Left lung (tissue), 10 donors: ENCODE measurements around the gene MARK2. TPM values are rescaled to one million over a fixed set of nuclear protein-coding genes. Genes with fewer than 3 reads are reported as not detected.

Experiments used
- ATAC-seq: fragments of 200-7000 bp; cut with Tn5 transposase; one replicate; pipeline ENCODE4 v1.9.1; 2020; ENCODE audit warnings: moderate library complexity
- DNase-seq, 4 donors: peaks; one replicate each; pipeline ENCODE4 v3.0.0-alpha.2; 2013 to 2020
- H3K27ac ChIP-seq, 2 donors: fragments of 200-600 bp; sonication (generic) in 1 of 2; one replicate each; pipeline versions ENCODE4 v1.5.0 to v1.8.0; 2020 to 2021
- H3K27me3 ChIP-seq, 2 donors: fragments of 200-600 bp; sonication (generic) in 1 of 2; one replicate each; pipeline versions ENCODE4 v1.5.0 to v1.8.0; 2020 to 2021
- H3K36me3 ChIP-seq, 2 donors: fragments of 200-600 bp; sonication (generic) in 1 of 2; one replicate each; pipeline versions ENCODE4 v1.5.0 to v1.8.0; 2020 to 2021
- H3K4me1 ChIP-seq, 2 donors: fragments of 200-600 bp; one replicate each; pipeline ENCODE4 v1.8.0; 2021
- H3K4me3 ChIP-seq, 2 donors: fragments of 200-600 bp; sonication (generic) in 1 of 2; one replicate each; pipeline versions ENCODE4 v1.5.0 to v1.8.0; 2020 to 2021; ENCODE audit warnings: mild to moderate bottlenecking in 1 of 2
- H3K9me3 ChIP-seq, 2 donors: fragments of 200-600 bp; sonication (generic) in 1 of 2; one replicate each; pipeline versions ENCODE4 v1.5.0 to v1.8.0; 2020 to 2021
- CTCF ChIP-seq, 2 donors: fragments of 200-600 bp; sonication (generic) in 1 of 2; IDR thresholded peaks; one replicate each; pipeline versions ENCODE4 v1.5.0 to v1.8.0; 2021; ENCODE audit warnings: antibody characterized with exemption in 2 of 2
- intact Hi-C, 2 donors: fragments of 100-400 bp; cut with DNase I; formaldehyde crosslinking; loops; one replicate each; pipeline versions ENCODE4 v1.11.2 to v1.14.2; 2022
- polyA plus RNA-seq, 6 donors: library from polyadenylated mRNA; unstranded; fragments of 120-200 nt; gene quantifications; one replicate each; pipeline ENCODE4 v1.2.1, GENCODE V29; 2013; ENCODE audit not compliant: insufficient read length in 6 of 6
- total RNA-seq, 2 donors: library from RNA; stranded (reverse); fragmentation: NEBNext Ultra II Directional; extraction: Animal tissue kit (Norgen Biotek cat#: 25700); gene quantifications; one replicate each; pipeline ENCODE4 v1.2.1, GENCODE V29; 2021
- donor health status: DM: no; HTN: yes; CAD: no.
- donor health status: DM: no; HTN: no; CAD: no.

MARK2 gene
- total and polyA plus RNA-seq, 8 donors, result 29.0 to 45.5 (median 33.6) TPM

GRCh38 chr11:63811522-63811921 lies 27.4 kb upstream of the MARK2 start:
- intact Hi-C loops, result no loop called here
- peaks cover 0 to 5% of the 10 kb centered on the region in 2 donors for H3K27me3 ChIP-seq
- peaks cover 0 to 4% of the 10 kb centered on the region in 2 donors for H3K36me3 ChIP-seq
- TF ChIP-seq CTCF (IDR thresholded peaks at IDR 0.05), result no peak
- no peaks in the 10 kb centered on the region for H3K9me3 ChIP-seq
- no peak for DNase-seq
- no peak overlapping the region for H3K27ac ChIP-seq
- ATAC-seq, result no peak
- H3K4me3 ChIP-seq, result no peak overlapping the region
- H3K4me1 ChIP-seq, result peaks cover 17 to 32% of the 10 kb centered on the region in 2 donors

GRCh38 chr11:63813035-63813562 lies 25.8 kb upstream of the MARK2 start, which contains the start of gene SPINDOC:
TSS of gene SPINDOC (plus strand) at chr11:63813456. CDS start at chr11:63813687, 231 bp downstream.
- Histone ChIP-seq H3K36me3 (peaks cover 0 to 18% of the 10 kb centered on the region in 2 donors), H3K4me3 (peak within 1 kb of the TSS; percentile 92 to 98), H3K27ac (peak within 1 kb of the TSS; percentile 70 to 82), H3K4me1 (peaks cover 17 to 32% of the 10 kb centered on the region in 2 donors), H3K27me3 (peaks cover 0 to 5% of the 10 kb centered on the region in 2 donors), H3K9me3 (no peaks in the 10 kb centered on the region)
- peak; percentile 94 for ATAC-seq
- DNase-seq, result peak; percentile 63 to 95 (median 77)
- TF ChIP-seq CTCF (IDR thresholded peaks at IDR 0.05), result no peak
- intact Hi-C loops, result no loop called here

- DNase-seq, result peak; percentile 50 to 87 (median 72)
- peak overlapping the region; percentile 70 to 82 for H3K27ac ChIP-seq
- no peaks in the 10 kb centered on the region for H3K9me3 ChIP-seq
- H3K4me1 ChIP-seq, result peaks cover 17 to 32% of the 10 kb centered on the region in 2 donors
- peak overlapping the region; percentile 92 to 98 for H3K4me3 ChIP-seq
- peaks cover 0 to 25% of the 10 kb centered on the region in 2 donors for H3K36me3 ChIP-seq
- peak; percentile 74 for ATAC-seq
- intact Hi-C loops, result no loop called here
- peaks cover 0 to 5% of the 10 kb centered on the region in 2 donors for H3K27me3 ChIP-seq
- TF ChIP-seq CTCF (IDR thresholded peaks at IDR 0.05), result no peak
Measured at GRCh38 chr11:63813563-63814382, 25.1 kb upstream of the MARK2 start.

- intact Hi-C loops, result no loop called here
- Histone ChIP-seq H3K36me3 (peaks cover 0 to 31% of the 10 kb centered on the region in 2 donors), H3K9me3 (no peaks in the 10 kb centered on the region), H3K27me3 (peaks cover 0 to 5% of the 10 kb centered on the region in 2 donors), H3K4me3 (peak overlapping the region; percentile 92 to 98), H3K27ac (peak overlapping the region in 1 of 2 donors; percentile 70), H3K4me1 (peaks cover 17 to 32% of the 10 kb centered on the region in 2 donors)
- DNase-seq (peak in 1 of 4 donors; percentile 8), ATAC-seq (peak; percentile 2)
- no peak for TF ChIP-seq CTCF (IDR thresholded peaks at IDR 0.05)
Measured at GRCh38 chr11:63814383-63814736, 24.6 kb upstream of the MARK2 start.

- intact Hi-C loops, result no loop called here
- no peak for ATAC-seq
- peaks cover 0 to 46% of the 10 kb centered on the region in 2 donors for H3K36me3 ChIP-seq
Measured at GRCh38 chr11:63816166-63816565, 22.7 kb upstream of the MARK2 start.

More at GRCh38 chr11:63816166-63816565, 22.7 kb upstream of the MARK2 start:
- H3K9me3 ChIP-seq, result no peaks in the 10 kb centered on the region
- no peak for DNase-seq
- no peak overlapping the region for H3K4me3 ChIP-seq
- H3K27me3 ChIP-seq, result peaks cover 0 to 5% of the 10 kb centered on the region in 2 donors
- no peak for TF ChIP-seq CTCF (IDR thresholded peaks at IDR 0.05)
- peaks cover 17 to 32% of the 10 kb centered on the region in 2 donors for H3K4me1 ChIP-seq
- H3K27ac ChIP-seq, result no peak overlapping the region
